ENCODE data around the gene IGF2.

GRCh38 chr11:2144544-2145248 is 5.5 kb upstream of the IGF2 start:
- TF ChIP-seq POLR2A (IDR thresholded peaks at IDR 0.05) (no peak), CTCF (IDR thresholded peaks at IDR 0.05) (no peak), POLR2AphosphoS5 (IDR thresholded peaks at IDR 0.05) (no peak)
